ENCODE results near the gene MEX3B.

MEX3B gene

GRCh38 chr15:82045892-82046665 is at the start of gene MEX3B:
Gene MEX3B, minus strand, starts transcription at chr15:82046018. Its CDS starts 313 bp downstream, at chr15:82045705.
- DNase-seq, result peak; percentile 93 to 97

GRCh38 chr15:82093774-82094211 is 48.0 kb upstream of the MEX3B start:
- no peak for DNase-seq

GRCh38 chr15:82093325-82093724 is 47.5 kb upstream of the MEX3B start:
- no peak for DNase-seq

- DNase-seq, result no peak
These were observed 45.9 kb upstream of the MEX3B start for GRCh38 chr15:82091636-82092140.

DNA sequence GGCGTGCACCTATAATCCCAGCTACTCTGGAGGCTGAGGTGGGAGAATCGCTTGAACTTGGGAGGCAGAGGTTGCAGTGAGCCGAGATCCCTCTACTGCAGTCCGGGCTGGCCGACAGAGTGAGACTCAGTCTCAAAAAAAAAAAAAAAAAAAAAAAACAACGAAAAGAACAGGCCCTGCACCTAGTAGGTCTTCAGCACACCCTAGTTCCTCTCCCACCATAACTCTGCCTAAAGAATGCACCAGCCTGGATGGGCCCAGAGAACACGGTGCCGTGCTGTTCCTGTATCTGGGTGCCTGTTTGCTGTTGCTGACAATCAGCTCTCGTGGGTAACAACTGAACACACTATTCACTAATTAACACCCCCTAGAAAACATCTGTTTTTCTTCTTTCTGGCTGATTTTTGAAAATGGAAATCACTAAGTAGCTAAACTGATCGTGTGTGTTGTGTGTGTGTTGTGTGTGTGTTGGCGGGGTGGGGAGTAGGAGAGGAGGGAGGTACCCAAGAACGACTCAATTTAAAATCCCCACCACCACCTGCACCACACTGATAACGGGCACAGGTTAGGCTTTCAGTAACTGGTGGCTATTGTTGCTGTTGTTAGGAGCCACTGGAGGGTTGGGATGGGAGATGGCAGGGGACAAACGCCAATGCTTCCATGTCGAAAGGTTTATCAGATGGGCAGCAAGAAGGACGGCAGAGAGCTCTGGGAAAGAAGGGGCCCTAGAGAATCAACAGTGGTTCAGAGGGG is 40.6 kb upstream of the MEX3B start:
- no peak for DNase-seq

GRCh38 chr15:82081914-82082762 is 36.3 kb upstream of the MEX3B start:
- DNase-seq, result no peak

DNA sequence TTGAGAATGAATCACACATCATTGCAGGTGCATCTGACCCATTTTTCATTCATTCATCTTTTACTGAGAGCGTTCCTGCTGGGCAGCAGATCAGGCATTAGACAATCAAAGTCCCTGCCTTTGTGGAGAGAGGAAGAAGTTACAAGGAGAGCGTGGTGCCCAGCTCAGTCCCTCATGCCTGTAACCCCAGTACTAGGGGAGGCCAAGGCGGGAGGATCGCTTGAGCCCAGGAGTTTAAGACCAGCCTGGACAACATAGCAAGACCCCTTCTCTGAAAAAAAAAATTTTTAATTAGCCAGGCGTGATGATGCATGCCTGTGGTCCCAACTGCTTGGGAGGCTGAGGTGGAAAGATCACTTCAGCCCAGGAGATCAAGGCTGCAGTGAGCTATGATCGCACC is 35.0 kb upstream of the MEX3B start:
- DNase-seq, result no peak

DNA sequence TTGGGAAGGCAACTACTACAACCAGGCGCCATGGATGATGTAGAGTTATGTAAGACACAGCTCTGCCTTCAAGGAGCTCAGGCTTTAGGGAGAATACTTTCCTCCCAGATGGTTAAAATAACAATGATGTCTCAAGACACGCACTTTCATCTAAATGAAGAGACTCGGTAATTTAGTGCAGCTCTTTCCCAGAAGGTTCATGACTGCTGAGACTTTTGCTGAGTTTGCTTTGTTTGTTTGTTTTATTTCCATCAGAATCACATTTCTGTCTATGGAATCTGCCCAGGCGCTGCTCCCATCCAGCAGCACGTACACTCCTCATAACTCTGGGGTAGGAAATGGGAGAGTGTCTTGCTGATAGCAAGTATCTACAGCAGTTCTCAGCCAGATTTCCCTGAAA is 33.9 kb upstream of the MEX3B start:
- no peak for DNase-seq

DNA sequence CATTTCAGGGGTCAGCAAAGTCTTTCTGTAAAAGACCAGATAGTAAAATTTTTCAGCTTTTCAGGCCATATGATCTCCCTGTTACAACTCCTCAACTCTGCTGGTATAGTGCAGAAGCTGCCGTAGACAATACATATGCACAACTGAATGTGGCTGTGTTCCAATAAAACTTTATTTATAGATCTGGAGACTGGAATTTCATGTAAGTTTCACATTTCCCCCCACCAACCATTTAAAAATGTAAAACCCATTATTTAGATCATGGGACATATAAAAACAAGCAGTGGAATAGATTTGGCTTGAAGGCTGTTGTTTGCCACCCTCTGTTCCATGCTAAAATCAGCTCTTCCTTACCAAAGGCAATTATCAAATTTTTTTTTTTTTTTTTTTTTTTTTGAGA is 28.8 kb upstream of the MEX3B start:
- no peak for DNase-seq

- DNase-seq, result no peak
These were observed 27.2 kb upstream of the MEX3B start for GRCh38 chr15:82072926-82073537.

DNA sequence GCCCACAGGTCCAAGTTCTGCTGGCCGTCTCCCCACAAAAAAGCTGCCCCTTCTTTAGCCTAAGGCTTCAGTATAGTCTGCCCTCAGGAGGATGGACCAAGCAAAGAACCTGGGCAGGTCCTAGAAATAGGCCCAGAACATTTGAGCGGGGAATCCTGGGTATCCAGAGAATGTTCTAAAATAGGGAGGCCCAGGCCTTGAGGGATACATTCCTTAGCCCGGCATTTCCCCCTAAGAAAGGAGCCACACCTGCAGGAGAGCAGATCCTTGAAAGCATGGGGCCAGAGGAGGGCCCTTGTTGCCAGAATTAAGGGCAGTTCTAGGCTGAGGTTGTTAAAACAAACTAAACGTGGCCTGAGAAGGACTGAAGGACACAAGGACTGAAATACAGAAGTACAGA is 20.6 kb upstream of the MEX3B start:
- no peak for DNase-seq

- no peak for DNase-seq
These were observed 19.0 kb upstream of the MEX3B start for GRCh38 chr15:82064824-82065223.

GRCh38 chr15:82062479-82063454 is 16.9 kb upstream of the MEX3B start:
- no peak for DNase-seq

DNA sequence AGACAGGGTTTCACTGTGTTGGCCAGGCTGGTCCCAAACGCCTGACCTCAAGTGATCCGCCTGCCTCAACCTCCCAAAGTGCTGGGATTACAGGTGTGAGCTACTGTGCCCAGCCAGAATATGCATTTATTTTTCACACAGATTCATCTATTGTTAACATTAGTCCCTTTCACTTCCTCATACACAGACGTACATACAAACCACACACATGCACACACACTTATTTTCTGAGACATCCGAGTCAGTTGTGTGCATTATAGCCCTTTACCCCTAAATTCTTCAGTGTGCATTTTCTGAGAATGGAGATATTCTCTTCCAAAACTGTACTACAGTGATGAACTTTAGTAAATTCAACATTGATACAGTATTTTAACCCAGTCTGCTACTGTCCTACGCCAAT is 15.0 kb upstream of the MEX3B start:
- DNase-seq, result no peak

- DNase-seq, result no peak
These were observed 12.8 kb upstream of the MEX3B start for GRCh38 chr15:82058517-82059204.

DNA sequence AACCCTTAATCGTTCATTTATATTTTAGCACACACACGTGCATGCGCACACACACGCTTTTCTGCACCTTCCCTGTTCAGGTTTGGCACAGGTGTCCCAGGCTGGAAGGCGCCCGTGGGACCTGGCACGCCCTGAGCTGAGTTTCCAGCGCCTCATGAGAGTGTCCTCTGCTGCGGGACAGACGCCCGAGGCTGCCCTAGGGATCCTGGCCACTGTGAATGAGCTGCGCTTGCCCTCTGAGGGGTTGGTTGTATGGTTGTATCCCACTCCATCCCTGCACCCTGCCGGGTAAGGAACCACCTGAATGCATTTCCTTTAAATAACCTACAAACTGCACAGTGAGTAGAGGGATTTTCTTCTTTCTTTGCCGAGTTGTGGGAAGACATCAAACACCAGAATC is 12.2 kb upstream of the MEX3B start:
- no peak for DNase-seq

DNA sequence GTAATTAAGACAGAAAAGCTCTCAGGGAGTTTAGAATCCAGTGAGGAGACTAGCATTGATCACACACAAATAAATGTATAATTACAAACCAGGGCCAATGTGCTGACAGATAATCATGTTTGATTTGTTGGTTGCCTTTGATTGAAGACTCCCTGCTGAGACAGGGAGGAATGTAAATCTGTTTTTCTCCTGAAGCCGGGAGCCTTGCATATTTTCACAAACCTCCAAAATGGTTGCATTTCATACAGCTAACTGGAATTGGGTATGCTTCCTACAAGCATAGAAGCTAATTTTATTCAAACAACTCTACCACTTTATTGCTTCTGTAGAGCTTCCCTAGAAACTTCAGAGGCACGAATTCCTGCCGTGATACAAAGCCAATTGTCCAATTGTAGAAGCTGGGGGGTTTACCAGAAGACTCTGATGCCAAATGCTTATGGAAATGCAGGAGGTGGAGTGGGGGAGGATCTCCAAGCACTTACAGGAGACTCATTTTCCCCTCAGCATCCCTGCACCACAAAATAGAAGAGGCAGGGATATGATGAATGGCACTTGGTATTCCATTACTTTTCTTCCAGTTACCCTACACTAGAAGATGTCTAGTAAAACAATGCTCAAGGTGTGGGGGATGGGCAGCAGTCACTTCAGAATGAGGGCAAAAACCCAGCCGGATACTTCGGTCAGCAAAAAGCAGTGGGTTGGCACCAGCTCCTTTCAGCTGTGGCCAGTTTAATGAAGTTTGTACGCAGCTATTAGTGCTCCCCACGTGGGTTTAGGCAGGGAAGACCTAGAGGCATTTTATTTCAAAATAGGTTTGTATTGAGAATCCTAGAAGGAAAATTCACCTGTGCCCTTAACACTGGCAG is 11.4 kb upstream of the MEX3B start:
- no peak for DNase-seq

DNA sequence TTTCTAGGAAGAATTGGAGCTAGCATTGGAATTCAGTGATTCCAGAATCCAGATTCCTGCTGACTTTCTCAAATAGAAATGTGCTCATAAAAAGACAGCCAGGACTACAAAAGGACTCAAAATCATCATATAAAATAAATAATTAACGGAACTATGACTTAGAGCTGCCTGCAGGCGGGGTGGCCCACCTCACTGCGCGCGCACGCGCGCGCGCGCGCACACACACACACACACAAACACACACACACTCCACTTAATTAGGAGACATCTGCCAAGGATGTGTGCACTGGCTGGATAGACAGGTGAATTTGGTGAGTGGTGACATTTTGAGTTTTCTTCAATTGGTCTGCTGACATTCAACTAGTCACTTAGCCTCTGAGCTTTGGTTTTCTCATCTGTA is 6.9 kb upstream of the MEX3B start:
- DNase-seq, result no peak

- DNase-seq, result no peak
These were observed 5.8 kb upstream of the MEX3B start for GRCh38 chr15:82051664-82052063.

DNA sequence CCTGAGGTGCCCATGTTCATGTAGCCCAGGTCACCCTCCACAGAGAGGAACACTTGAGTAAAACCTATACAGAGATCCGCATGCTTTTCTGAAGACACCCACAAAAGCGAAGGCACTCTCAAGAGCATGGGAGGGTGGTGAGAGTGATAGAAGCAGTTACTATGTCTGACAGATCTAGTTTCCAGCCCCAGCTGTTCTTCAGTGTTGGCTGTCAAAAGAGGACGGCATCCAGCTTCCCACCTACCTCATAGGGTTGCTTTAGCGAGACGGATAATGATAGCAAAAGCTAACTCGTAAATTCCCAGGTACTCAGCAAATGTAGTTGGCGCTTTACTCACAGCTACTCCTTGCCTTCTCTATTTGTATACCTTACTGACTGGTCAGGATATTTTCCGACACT is 3.0 kb upstream of the MEX3B start:
- DNase-seq, result no peak

Data from cerebellar nuclear complex (tissue), 1 donor.